NCI-H1436 treated with DMSO at 0.1 percent for 48 hours (cell line): ENCODE results near the gene LOC128125822.
A peak's percentile ranks its signal among the peaks of the same experiment; 100 is the strongest.
"Not testable (repeated sequence)": the region's sequence is repeated elsewhere in the genome, so short reads cannot be mapped to it uniquely, and the experiment has no call there.

ENCODE experiments used
- DNase-seq: peaks from one replicate; lab custom pipeline; 2025; lab: John Stamatoyannopoulos, UW

The LOC128125822 gene

GRCh38 chr6:63572044-63572746, at the start of gene LOC128125822, which contains the start of gene PTP4A1:
Gene LOC128125822 (plus strand): TSS chr6:63572480.
Gene PTP4A1 (plus strand): TSS chr6:63572480. CDS start chr6:63576881, 4,401 bp downstream.
- peak; percentile 88 for DNase-seq

GRCh38 chr6:63522911-63523287, 49.4 kb upstream of the LOC128125822 start:
- not testable (repeated sequence) for DNase-seq

- no peak for DNase-seq
Observed at GRCh38 chr6:63523630-63524029, 48.6 kb upstream of the LOC128125822 start.

GRCh38 chr6:63525186-63525878, 46.9 kb upstream of the LOC128125822 start:
- no peak for DNase-seq

GRCh38 chr6:63526931-63527330, 45.3 kb upstream of the LOC128125822 start:
- no peak for DNase-seq

- no peak for DNase-seq
Observed at GRCh38 chr6:63527658-63528514, 44.4 kb upstream of the LOC128125822 start.

GRCh38 chr6:63529498-63529897, 42.8 kb upstream of the LOC128125822 start:
- DNase-seq = no peak

GRCh38 chr6:63530182-63530581, 42.1 kb upstream of the LOC128125822 start:
- DNase-seq = no peak

- DNase-seq = no peak
Observed at GRCh38 chr6:63530991-63531390, 41.3 kb upstream of the LOC128125822 start.

GRCh38 chr6:63533026-63533425, 39.3 kb upstream of the LOC128125822 start:
- no peak for DNase-seq

- no peak for DNase-seq
Observed at GRCh38 chr6:63533952-63534351, 38.3 kb upstream of the LOC128125822 start.

- no peak for DNase-seq
Observed at GRCh38 chr6:63537201-63537958, 34.9 kb upstream of the LOC128125822 start.

- no peak for DNase-seq
Observed at GRCh38 chr6:63537959-63538300, 34.4 kb upstream of the LOC128125822 start.

GRCh38 chr6:63538550-63538949, 33.7 kb upstream of the LOC128125822 start:
- no peak for DNase-seq

GRCh38 chr6:63543001-63543400, 29.3 kb upstream of the LOC128125822 start:
- DNase-seq = no peak

GRCh38 chr6:63543982-63544381, 28.3 kb upstream of the LOC128125822 start:
- no peak for DNase-seq

GRCh38 chr6:63546236-63546635, 26.0 kb upstream of the LOC128125822 start:
- DNase-seq = no peak

GRCh38 chr6:63546697-63547096, 25.6 kb upstream of the LOC128125822 start:
- DNase-seq = no peak

- no peak for DNase-seq
Observed at GRCh38 chr6:63549076-63549475, 23.2 kb upstream of the LOC128125822 start.

GRCh38 chr6:63553208-63553607, 19.1 kb upstream of the LOC128125822 start:
- no peak for DNase-seq

GRCh38 chr6:63553900-63554299, 18.4 kb upstream of the LOC128125822 start:
- DNase-seq = no peak

- no peak for DNase-seq
Observed at GRCh38 chr6:63554782-63555181, 17.5 kb upstream of the LOC128125822 start.
